GM23338 (cell line): Measurements from ENCODE around the gene DUSP5.

Source experiments
- TF ChIP-seq, protein P1 (sequence below), 2 experiments: fragments of 200-600 bp in 1 of 2; sonication (generic) in 1 of 2; conservative IDR thresholded peaks; 2 replicates each; pipeline versions ENCODE4 v1.5.1 to v1.6.1; 2016 to 2017; ENCODE audit warnings: antibody characterized with exemption in 2 of 2, low read depth in 2 of 2, mild to moderate bottlenecking in 2 of 2, moderate library complexity in 1 of 2
- TF ChIP-seq, protein P2 (sequence below): IDR thresholded peaks from one replicate; pipeline ENCODE4 v1.6.1; 2018; ENCODE audit warnings: antibody characterized with exemption; ENCODE audit not compliant: unreplicated experiment

DNA sequence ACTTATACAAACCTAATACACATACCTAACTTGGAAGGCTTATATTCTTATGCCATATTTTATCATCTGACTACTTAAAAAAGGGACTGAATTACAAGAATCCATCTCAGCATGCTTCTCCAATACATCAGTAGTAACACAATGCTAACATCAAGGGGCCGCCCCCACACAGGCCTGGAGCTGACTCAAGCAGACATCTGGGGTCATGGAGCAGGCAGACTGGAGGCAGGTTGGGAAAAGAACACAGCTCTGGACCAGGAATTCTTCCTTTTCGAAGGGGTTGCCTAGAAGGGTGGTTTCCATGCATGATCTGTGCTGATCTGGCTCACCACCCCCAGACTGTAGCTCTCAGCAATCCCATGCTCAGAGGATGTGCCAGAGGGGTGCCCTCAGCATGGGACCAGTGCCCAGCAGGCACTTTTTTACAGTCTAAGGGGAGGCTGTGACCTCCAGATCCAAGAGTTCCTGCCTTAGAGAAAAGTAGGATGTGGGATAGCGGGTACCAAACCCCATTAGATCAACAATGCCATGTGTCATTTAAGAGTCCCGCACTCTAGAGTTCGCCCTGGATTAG lies 26.1 kb upstream of the DUSP5 start:
- TF ChIP-seq, protein P1, sequence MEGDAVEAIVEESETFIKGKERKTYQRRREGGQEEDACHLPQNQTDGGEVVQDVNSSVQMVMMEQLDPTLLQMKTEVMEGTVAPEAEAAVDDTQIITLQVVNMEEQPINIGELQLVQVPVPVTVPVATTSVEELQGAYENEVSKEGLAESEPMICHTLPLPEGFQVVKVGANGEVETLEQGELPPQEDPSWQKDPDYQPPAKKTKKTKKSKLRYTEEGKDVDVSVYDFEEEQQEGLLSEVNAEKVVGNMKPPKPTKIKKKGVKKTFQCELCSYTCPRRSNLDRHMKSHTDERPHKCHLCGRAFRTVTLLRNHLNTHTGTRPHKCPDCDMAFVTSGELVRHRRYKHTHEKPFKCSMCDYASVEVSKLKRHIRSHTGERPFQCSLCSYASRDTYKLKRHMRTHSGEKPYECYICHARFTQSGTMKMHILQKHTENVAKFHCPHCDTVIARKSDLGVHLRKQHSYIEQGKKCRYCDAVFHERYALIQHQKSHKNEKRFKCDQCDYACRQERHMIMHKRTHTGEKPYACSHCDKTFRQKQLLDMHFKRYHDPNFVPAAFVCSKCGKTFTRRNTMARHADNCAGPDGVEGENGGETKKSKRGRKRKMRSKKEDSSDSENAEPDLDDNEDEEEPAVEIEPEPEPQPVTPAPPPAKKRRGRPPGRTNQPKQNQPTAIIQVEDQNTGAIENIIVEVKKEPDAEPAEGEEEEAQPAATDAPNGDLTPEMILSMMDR (conservative IDR thresholded peaks at IDR 0.05; ENCODE audit: low read depth in 2 of 2), result no peak
- TF ChIP-seq, protein P2, sequence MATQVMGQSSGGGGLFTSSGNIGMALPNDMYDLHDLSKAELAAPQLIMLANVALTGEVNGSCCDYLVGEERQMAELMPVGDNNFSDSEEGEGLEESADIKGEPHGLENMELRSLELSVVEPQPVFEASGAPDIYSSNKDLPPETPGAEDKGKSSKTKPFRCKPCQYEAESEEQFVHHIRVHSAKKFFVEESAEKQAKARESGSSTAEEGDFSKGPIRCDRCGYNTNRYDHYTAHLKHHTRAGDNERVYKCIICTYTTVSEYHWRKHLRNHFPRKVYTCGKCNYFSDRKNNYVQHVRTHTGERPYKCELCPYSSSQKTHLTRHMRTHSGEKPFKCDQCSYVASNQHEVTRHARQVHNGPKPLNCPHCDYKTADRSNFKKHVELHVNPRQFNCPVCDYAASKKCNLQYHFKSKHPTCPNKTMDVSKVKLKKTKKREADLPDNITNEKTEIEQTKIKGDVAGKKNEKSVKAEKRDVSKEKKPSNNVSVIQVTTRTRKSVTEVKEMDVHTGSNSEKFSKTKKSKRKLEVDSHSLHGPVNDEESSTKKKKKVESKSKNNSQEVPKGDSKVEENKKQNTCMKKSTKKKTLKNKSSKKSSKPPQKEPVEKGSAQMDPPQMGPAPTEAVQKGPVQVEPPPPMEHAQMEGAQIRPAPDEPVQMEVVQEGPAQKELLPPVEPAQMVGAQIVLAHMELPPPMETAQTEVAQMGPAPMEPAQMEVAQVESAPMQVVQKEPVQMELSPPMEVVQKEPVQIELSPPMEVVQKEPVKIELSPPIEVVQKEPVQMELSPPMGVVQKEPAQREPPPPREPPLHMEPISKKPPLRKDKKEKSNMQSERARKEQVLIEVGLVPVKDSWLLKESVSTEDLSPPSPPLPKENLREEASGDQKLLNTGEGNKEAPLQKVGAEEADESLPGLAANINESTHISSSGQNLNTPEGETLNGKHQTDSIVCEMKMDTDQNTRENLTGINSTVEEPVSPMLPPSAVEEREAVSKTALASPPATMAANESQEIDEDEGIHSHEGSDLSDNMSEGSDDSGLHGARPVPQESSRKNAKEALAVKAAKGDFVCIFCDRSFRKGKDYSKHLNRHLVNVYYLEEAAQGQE, result no peak
